Activated naive CD8-positive, alpha-beta T cell (primary cell): Measurements from ENCODE around the gene TFPI.
"Not testable (repeated sequence)": the region's sequence is repeated elsewhere in the genome, so short reads cannot be mapped to it uniquely, and the experiment has no call there.

Source experiments
- H3K27ac Mint-ChIP-seq: one replicate; pipeline ENCODE4 v1.8.0; 2021; ENCODE audit warnings: mixed read lengths
- H3K27me3 Mint-ChIP-seq: one replicate; pipeline ENCODE4 v1.8.0; 2021; ENCODE audit warnings: mixed read lengths
- H3K36me3 Mint-ChIP-seq: one replicate; pipeline ENCODE4 v1.8.0; 2021; ENCODE audit warnings: mixed read lengths
- H3K4me1 Mint-ChIP-seq: one replicate; pipeline ENCODE4 v1.8.0; 2021; ENCODE audit warnings: low read depth, mixed read lengths
- H3K4me3 Mint-ChIP-seq: one replicate; pipeline ENCODE4 v1.8.0; 2021; ENCODE audit warnings: mild to moderate bottlenecking, mixed read lengths
- H3K9me3 Mint-ChIP-seq: one replicate; pipeline ENCODE4 v1.8.0; 2021; ENCODE audit warnings: low read depth, mixed read lengths

Gene TFPI

GRCh38 chr2:187526792-187527191 lies 27.4 kb downstream of the TFPI start:
- H3K4me3 Mint-ChIP-seq = no peak overlapping the region
- no peaks in the 10 kb centered on the region for H3K9me3 Mint-ChIP-seq
- H3K27ac Mint-ChIP-seq = no peak overlapping the region
- H3K4me1 Mint-ChIP-seq = no peaks in the 10 kb centered on the region
- no peaks in the 10 kb centered on the region for H3K36me3 Mint-ChIP-seq
- H3K27me3 Mint-ChIP-seq = no peaks in the 10 kb centered on the region

- Mint-ChIP-seq H3K4me1 (no peaks in the 10 kb centered on the region), H3K4me3 (no peak overlapping the region), H3K27me3 (no peaks in the 10 kb centered on the region), H3K36me3 (no peaks in the 10 kb centered on the region), H3K9me3 (no peaks in the 10 kb centered on the region), H3K27ac (no peak overlapping the region)
Measured at GRCh38 chr2:187525163-187525900, 28.9 kb downstream of the TFPI start.

GRCh38 chr2:187523325-187523724 lies 30.9 kb downstream of the TFPI start:
- Mint-ChIP-seq H3K36me3 (no peaks in the 10 kb centered on the region), H3K27ac (no peak overlapping the region), H3K4me3 (no peak overlapping the region), H3K9me3 (peaks cover 5% of the 10 kb centered on the region), H3K27me3 (no peaks in the 10 kb centered on the region), H3K4me1 (no peaks in the 10 kb centered on the region)

- no peaks in the 10 kb centered on the region for H3K4me1 Mint-ChIP-seq
Measured at GRCh38 chr2:187520121-187520624, 34.1 kb downstream of the TFPI start.

GRCh38 chr2:187519419-187520120 lies 34.7 kb downstream of the TFPI start:
- Mint-ChIP-seq H3K27me3 (no peaks in the 10 kb centered on the region), H3K27ac (no peak overlapping the region)

More at GRCh38 chr2:187520121-187520624, 34.1 kb downstream of the TFPI start:
- Mint-ChIP-seq H3K4me3 (no peak overlapping the region), H3K9me3 (peaks cover 10% of the 10 kb centered on the region), H3K27me3 (no peaks in the 10 kb centered on the region), H3K36me3 (no peaks in the 10 kb centered on the region), H3K27ac (no peak overlapping the region)

GRCh38 chr2:187517750-187518361 lies 36.4 kb downstream of the TFPI start:
- not testable (repeated sequence) for H3K4me3 Mint-ChIP-seq, H3K36me3 Mint-ChIP-seq
- peaks cover 10% of the 10 kb centered on the region for H3K9me3 Mint-ChIP-seq

More at GRCh38 chr2:187519419-187520120, 34.7 kb downstream of the TFPI start:
- no peaks in the 10 kb centered on the region for H3K36me3 Mint-ChIP-seq
- H3K4me1 Mint-ChIP-seq = no peaks in the 10 kb centered on the region
- no peak overlapping the region for H3K4me3 Mint-ChIP-seq
- peaks cover 10% of the 10 kb centered on the region for H3K9me3 Mint-ChIP-seq

GRCh38 chr2:187516630-187517510 lies 37.4 kb downstream of the TFPI start:
- not testable (repeated sequence) for H3K36me3 Mint-ChIP-seq, H3K27ac Mint-ChIP-seq, H3K4me3 Mint-ChIP-seq, H3K4me1 Mint-ChIP-seq, H3K27me3 Mint-ChIP-seq
- H3K9me3 Mint-ChIP-seq = peaks cover 10% of the 10 kb centered on the region

More at GRCh38 chr2:187517750-187518361, 36.4 kb downstream of the TFPI start:
- not testable (repeated sequence) for H3K27me3 Mint-ChIP-seq, H3K4me1 Mint-ChIP-seq, H3K27ac Mint-ChIP-seq

GRCh38 chr2:187514930-187515329 lies 39.3 kb downstream of the TFPI start:
- Mint-ChIP-seq H3K27me3 (peaks cover 2% of the 10 kb centered on the region), H3K27ac (no peak overlapping the region), H3K4me3 (no peak overlapping the region), H3K36me3 (no peaks in the 10 kb centered on the region), H3K9me3 (peaks cover 10% of the 10 kb centered on the region), H3K4me1 (no peaks in the 10 kb centered on the region)

- not testable (repeated sequence) for H3K36me3 Mint-ChIP-seq, H3K4me1 Mint-ChIP-seq, H3K4me3 Mint-ChIP-seq, H3K27ac Mint-ChIP-seq, H3K27me3 Mint-ChIP-seq
- H3K9me3 Mint-ChIP-seq = peaks cover 10% of the 10 kb centered on the region
Measured at GRCh38 chr2:187514235-187514829, 39.9 kb downstream of the TFPI start.

- H3K27ac Mint-ChIP-seq, H3K4me1 Mint-ChIP-seq, H3K9me3 Mint-ChIP-seq, H3K4me3 Mint-ChIP-seq, H3K27me3 Mint-ChIP-seq, H3K36me3 Mint-ChIP-seq: not testable (repeated sequence)
Measured at GRCh38 chr2:187513460-187514234, 40.6 kb downstream of the TFPI start.

- H3K9me3 Mint-ChIP-seq = peaks cover 4% of the 10 kb centered on the region
- H3K27me3 Mint-ChIP-seq = peaks cover 2% of the 10 kb centered on the region
- no peak overlapping the region for H3K27ac Mint-ChIP-seq
- no peaks in the 10 kb centered on the region for H3K4me1 Mint-ChIP-seq
- no peak overlapping the region for H3K4me3 Mint-ChIP-seq
- H3K36me3 Mint-ChIP-seq = no peaks in the 10 kb centered on the region
Measured at GRCh38 chr2:187511356-187512315, 42.6 kb downstream of the TFPI start.

GRCh38 chr2:187510419-187511355 lies 43.5 kb downstream of the TFPI start:
- H3K27me3 Mint-ChIP-seq, H3K9me3 Mint-ChIP-seq, H3K4me3 Mint-ChIP-seq, H3K27ac Mint-ChIP-seq, H3K4me1 Mint-ChIP-seq, H3K36me3 Mint-ChIP-seq: not testable (repeated sequence)
